Progenitor cell of endocrine pancreas (in vitro differentiated cells): ENCODE results near the gene C1orf74. TPM values are rescaled to one million over a fixed set of nuclear protein-coding genes. Genes with fewer than 3 reads are reported as not detected.
A peak's percentile ranks its signal among the peaks of the same experiment; 100 is the strongest.

Experiments used
- DNase-seq: peaks from one replicate; pipeline ENCODE4 v3.0.0; 2021; ENCODE audit warnings: low spot score; ENCODE audit not compliant: unreplicated experiment
- H3K27ac Mint-ChIP-seq: 2 replicates; pipeline ENCODE4 v1.8.0; 2021; ENCODE audit warnings: mild to moderate bottlenecking, moderate library complexity, mixed read lengths
- H3K27me3 Mint-ChIP-seq: 2 replicates; pipeline ENCODE4 v1.8.0; 2021; ENCODE audit warnings: mixed read lengths
- H3K36me3 Mint-ChIP-seq: 2 replicates; pipeline ENCODE4 v1.8.0; 2022; ENCODE audit warnings: mixed read lengths; ENCODE audit not compliant: insufficient read depth
- H3K4me1 Mint-ChIP-seq: 2 replicates; pipeline ENCODE4 v1.8.0; 2021; ENCODE audit warnings: low read depth, mixed read lengths
- H3K4me3 Mint-ChIP-seq: 2 replicates; pipeline ENCODE4 v1.8.0; 2021; ENCODE audit warnings: low read depth, mild to moderate bottlenecking, moderate library complexity, mixed read lengths
- H3K9me3 Mint-ChIP-seq: 2 replicates; pipeline ENCODE4 v1.8.0; 2021; ENCODE audit warnings: low read depth, mixed read lengths
- CTCF ChIP-seq: fragments of 200-600 bp; sonication (generic); IDR thresholded peaks from one replicate; pipeline ENCODE4 v1.5.0; 2021; ENCODE audit warnings: antibody characterized with exemption, mild to moderate bottlenecking; ENCODE audit not compliant: unreplicated experiment
- total RNA-seq: library from RNA; stranded (reverse); gene quantifications from 2 replicates; pipeline ENCODE4 v1.2.1, GENCODE V29; 2021

The C1orf74 gene
- total RNA-seq, 1 donor from 2014 or later = 2.5 TPM

- no peak overlapping the region for H3K4me3 Mint-ChIP-seq
- TF ChIP-seq CTCF = no peak
- H3K36me3 Mint-ChIP-seq = no peaks in the 10 kb centered on the region
- no peaks in the 10 kb centered on the region for H3K27me3 Mint-ChIP-seq
- H3K4me1 Mint-ChIP-seq = peaks cover 4% of the 10 kb centered on the region
- no peak overlapping the region for H3K27ac Mint-ChIP-seq
- H3K9me3 Mint-ChIP-seq = no peaks in the 10 kb centered on the region
- no peak for DNase-seq
These were observed 26.4 kb upstream of the C1orf74 start for GRCh38 chr1:209810783-209811182.

GRCh38 chr1:209809611-209810010 is 25.3 kb upstream of the C1orf74 start:
- H3K4me3 Mint-ChIP-seq = no peak overlapping the region
- DNase-seq = no peak
- H3K36me3 Mint-ChIP-seq = no peaks in the 10 kb centered on the region
- H3K9me3 Mint-ChIP-seq = no peaks in the 10 kb centered on the region
- H3K27ac Mint-ChIP-seq = no peak overlapping the region
- peaks cover 12% of the 10 kb centered on the region for H3K4me1 Mint-ChIP-seq
- no peaks in the 10 kb centered on the region for H3K27me3 Mint-ChIP-seq
- TF ChIP-seq CTCF = no peak

GRCh38 chr1:209808059-209808581 is 23.8 kb upstream of the C1orf74 start:
- Mint-ChIP-seq H3K4me1 (peaks cover 19% of the 10 kb centered on the region), H3K36me3 (no peaks in the 10 kb centered on the region), H3K27ac (no peak overlapping the region), H3K9me3 (no peaks in the 10 kb centered on the region), H3K27me3 (no peaks in the 10 kb centered on the region), H3K4me3 (no peak overlapping the region)
- DNase-seq = no peak
- TF ChIP-seq CTCF = no peak

GRCh38 chr1:209807509-209807908 is 23.1 kb upstream of the C1orf74 start:
- Mint-ChIP-seq H3K4me1 (peaks cover 20% of the 10 kb centered on the region), H3K36me3 (no peaks in the 10 kb centered on the region), H3K27me3 (no peaks in the 10 kb centered on the region), H3K27ac (no peak overlapping the region), H3K9me3 (no peaks in the 10 kb centered on the region), H3K4me3 (no peak overlapping the region)
- TF ChIP-seq CTCF = no peak
- no peak for DNase-seq

GRCh38 chr1:209805875-209806760 is 21.8 kb upstream of the C1orf74 start, which contains the start of gene IRF6:
Gene IRF6, minus strand, starts transcription at chr1:209806142. Its CDS starts 4,729 bp downstream, at chr1:209801413.
- no peak for TF ChIP-seq CTCF
- DNase-seq = peak; percentile 98
- no peaks in the 10 kb centered on the region for H3K36me3 Mint-ChIP-seq
- H3K27me3 Mint-ChIP-seq = no peaks in the 10 kb centered on the region
- H3K9me3 Mint-ChIP-seq = no peaks in the 10 kb centered on the region
- H3K27ac Mint-ChIP-seq = peak within 1 kb of the TSS; percentile 98
- peak within 1 kb of the TSS; percentile 94 for H3K4me3 Mint-ChIP-seq
- peaks cover 22% of the 10 kb centered on the region for H3K4me1 Mint-ChIP-seq
